Eye (tissue), 1 donor: ENCODE measurements around the gene XRCC3.
A peak's percentile ranks its signal among the peaks of the same experiment; 100 is the strongest.
"Not testable (repeated sequence)": the region's sequence is repeated elsewhere in the genome, so short reads cannot be mapped to it uniquely, and the experiment has no call there.

Experiments
- DNase-seq: peaks from one replicate; pipeline ENCODE4 v3.0.0-alpha.2; 2015

The XRCC3 gene

GRCh38 chr14:103692159-103692558, 23.1 kb downstream of the XRCC3 start:
- DNase-seq: no peak

GRCh38 chr14:103691655-103692054, 23.6 kb downstream of the XRCC3 start:
- DNase-seq: not testable (repeated sequence)

- DNase-seq: no peak
Measured at GRCh38 chr14:103690332-103690731, 24.9 kb downstream of the XRCC3 start.

DNA sequence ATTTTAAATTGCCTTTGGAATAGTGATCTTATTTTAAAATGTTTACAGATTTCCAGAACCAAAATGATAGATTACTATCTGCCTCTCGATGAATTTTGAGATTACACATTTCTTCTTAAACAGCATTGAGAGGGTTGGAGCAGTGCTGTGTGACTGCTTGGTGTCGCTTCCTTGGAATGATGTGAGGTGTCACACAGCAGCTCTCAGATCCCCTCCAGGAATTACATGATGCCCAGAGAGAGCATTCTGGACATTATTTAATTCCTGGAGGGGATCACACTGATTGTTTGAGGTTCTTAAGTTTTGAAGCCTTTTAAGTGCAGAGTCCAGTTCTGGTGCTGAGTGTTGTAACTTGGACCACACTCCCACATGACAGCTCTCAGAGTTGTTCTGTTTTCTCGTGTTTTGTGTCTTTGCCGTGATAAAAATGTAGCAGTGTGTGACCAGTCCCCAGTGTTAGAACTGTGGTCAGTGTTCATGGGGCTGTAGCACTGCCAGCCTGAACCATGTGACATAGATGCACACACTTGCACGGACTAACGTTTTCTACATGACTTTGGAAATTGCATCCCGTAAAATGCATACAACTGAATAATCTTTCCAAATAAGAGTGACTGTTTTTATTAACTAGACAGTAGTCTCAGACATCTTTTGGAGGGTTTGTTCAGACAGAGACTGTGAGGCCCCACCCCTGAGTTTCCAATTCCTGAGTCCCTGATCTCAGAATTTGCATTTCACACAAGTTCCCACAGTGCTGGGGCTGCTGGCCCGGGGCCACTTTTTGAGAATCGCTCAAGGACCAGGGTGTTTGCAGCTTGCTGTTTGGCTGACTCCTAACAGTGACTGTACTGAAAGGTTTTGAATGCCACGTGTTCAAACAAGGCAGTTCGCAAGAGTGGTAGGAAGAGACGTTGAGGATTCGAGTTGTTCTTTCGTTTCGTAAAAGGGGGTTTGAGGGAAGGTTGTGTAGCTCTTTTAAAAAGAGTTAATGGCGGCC, 26.0 kb downstream of the XRCC3 start:
- no peak for DNase-seq

- no peak for DNase-seq
Measured at GRCh38 chr14:103688441-103688840, 26.8 kb downstream of the XRCC3 start.

DNA sequence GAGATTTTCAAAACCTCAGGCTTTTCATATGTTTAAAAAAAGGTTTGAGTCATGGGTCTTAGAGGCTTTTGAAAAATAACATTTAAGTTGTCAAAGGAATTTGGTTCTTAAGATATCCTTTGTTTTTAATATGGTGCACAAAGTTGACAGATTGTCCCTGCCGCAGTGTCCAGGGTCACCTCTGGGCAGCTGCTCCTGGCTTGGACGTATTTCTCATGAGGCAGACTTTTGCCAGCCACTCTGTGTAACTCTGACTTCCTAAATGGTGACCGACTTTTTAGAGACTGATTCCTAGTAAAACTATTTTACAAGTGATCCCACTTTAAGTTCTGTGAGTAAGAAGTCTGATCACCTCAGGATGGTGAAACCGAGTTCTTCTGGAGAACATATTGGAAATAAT, 27.5 kb downstream of the XRCC3 start:
- no peak for DNase-seq

GRCh38 chr14:103686831-103687485, 28.3 kb downstream of the XRCC3 start:
- no peak for DNase-seq

DNA sequence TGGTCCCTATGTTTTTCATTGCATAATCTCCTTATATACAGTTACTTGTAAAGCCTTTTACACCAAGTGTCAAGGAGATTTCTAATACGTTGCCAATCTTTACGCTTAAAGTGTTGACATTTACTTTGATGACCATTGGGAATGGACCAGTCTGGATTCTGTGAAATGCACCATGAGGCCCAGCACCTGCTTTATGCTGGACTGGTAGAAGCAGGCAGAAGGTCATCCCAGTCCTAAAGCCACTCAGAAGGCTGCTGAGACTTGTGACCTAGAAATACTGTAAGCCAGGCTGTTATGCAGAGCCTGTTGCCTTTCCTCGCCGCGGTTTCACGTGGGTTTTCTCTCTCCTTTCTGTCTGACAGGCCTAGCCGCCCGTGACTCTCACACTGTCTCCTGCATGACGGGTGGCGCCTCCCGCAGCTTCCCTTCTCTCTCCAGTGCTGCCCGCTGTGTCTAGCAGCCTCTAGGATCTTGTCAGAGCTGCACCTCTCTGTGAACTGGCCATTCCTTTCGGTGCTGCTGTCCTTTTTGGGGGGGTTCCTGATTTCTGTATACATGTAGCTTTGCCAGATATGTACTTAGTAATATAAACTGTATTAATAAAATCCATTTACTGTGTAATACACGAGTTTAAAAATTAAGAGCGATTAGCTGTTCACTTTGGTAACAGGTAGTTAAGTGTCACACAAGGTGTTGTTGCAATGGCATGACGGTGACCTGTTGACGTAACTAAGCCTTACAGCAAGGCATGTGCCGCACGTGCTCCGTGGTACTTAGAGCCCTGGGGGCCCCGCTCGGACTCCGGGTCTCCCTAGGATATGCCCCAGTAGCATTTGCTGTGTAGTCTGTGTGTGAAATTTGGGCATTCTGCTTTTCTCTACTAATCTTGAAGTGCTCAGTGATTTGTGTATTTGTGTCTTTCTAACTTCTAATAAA, 29.7 kb downstream of the XRCC3 start:
- no peak for DNase-seq

DNA sequence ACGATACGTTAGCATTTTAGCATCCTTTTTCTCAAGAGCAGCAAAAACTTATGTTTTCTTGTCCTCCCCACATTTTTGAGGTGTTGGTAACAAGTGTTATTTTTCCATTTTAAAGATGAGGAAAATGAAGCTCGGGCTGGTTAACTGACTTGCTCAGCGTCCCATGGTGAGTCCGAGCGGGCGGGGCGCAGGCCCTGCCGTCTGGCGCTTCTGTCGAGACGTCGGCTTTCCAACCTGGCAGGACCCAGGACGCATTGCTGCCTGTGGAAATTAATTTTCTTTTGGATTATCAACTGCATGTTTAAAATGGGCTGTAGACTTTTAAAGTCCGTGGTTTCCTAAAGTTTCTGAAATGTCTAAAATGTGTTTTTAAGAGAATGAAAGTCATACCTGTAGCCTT, 30.4 kb downstream of the XRCC3 start:
- DNase-seq: no peak

DNA sequence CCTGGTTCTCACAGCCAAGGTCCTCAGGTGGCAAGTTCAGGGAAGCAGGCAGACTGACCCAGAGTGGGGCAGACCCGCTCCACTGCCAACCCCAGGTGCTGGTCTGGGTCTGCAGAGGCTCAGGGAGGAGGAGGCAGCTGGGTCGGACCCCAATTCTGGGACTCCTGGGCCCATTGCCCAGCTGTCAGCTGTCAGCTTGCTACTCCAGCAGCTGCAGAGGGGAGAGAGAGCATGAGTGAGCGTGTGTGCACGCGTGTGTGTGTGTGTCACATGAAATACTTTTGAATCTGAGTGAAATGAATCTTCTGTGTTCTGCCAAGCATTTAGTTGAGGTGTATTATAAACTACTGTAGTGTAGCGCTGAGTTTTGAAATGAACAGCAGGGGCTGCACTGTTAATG, 30.8 kb downstream of the XRCC3 start:
- DNase-seq: no peak

DNA sequence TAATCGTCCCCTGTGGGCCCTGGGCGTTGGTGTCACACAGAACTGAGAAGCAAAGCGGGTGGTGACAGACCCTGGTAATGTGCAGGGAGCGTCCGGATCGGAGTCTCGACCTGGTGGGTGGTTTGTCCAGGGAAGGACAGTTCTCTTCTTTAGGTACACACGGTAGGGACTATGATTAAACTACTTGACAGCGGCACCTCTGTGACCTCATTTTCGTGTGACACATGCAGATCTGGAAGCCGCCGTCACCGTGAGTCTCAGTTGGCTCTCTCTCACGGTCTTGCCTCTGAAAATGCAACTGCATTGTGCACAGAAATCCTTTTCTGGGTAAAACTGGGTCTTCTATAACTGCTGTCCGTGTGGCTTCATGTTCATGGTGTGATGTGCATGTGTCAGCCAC, 32.1 kb downstream of the XRCC3 start:
- DNase-seq: no peak

DNA sequence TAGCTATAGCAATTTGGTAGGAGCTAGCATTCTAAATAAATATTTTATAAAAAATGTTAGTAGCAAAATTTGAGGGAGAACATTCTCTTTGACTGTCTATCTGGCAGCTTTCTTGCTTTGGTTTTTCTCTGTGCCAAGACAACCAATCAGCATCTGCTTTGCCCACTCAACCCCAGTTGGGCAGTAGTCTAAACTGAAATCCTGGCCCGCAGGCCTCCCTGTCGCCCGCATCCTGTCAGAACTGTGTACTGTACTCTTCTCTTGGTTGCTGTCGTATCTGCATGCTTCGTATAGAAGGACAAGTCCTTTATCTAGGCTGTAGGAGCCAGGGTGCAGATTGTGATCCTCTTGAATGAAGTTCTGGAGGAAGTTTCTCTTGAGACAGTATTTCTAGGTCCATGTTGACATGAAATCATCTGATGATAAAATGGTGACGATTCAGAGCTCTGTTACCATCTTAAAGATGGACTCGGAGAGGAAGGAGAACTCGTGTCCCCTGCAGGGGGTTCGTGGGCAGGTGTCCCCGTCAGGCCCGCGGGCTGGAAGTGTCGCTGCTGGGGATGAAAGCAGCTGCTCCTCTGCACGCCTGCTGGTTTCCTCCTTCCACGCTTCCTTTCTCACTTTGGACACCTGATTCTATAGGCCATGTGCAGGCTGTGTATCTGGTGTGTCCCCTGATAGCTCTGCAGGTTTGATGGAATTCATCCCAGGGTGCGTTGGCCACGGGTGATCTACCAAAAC, 34.6 kb downstream of the XRCC3 start:
- DNase-seq: no peak

GRCh38 chr14:103679351-103679750, 35.9 kb downstream of the XRCC3 start:
- DNase-seq: peak; percentile 30

GRCh38 chr14:103676881-103677675, 38.2 kb downstream of the XRCC3 start:
- no peak for DNase-seq

DNA sequence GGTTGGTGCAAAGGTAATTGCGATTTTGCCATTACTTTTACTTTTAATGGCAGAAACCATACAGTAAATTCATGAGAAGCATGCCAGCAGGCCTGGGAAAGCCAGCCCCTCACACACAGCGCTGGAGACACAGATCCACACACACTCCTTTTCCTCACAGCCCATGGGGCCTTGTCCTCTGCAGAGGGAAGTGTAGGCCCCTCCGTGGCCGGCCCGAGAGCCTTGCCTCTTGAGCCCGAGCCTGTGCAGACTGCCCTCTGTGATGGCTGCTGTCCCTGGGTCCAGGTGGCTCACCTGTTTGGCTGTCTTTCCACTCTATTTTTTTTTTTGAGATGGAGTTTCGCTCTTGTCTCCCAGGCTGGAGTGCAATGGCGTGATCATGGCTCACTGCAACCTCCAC, 39.3 kb downstream of the XRCC3 start:
- no peak for DNase-seq

DNA sequence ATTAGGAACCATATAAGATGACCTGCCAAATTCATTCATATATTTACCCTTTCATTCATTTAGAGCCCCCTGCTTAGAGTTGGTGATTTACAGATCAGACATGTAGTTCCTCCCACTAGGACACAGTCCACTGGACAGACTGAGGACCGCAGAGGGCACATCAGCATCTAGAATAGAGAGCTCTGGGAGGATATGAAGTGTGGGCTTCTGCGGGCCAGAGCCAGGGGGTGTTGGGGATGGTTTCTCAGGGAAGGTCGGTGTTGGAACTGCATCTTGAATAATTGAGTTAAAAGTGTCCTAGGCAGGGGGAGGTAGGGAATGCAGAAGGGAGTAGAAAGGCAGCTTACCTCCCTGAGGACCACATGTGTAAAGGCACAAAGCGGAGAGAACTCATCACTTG, 43.3 kb downstream of the XRCC3 start:
- DNase-seq: no peak

DNA sequence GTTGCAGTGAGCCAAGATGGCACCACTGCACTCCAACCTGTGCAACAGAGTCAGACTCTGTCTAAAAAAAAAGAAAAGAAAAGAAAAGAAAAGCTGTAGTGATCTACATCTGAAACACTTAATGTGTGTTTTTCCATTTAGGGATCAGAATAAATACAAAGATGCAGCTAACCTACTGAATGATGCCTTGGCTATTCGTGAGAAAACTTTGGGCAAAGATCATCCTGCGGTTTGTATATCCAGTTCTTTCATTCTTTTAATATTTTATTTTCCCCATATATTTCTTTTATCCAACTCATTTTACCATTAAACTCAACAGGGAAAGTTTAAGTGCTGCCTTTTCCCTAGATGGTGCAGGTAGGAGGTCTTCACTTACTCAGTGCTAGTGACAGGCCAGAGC, 45.9 kb downstream of the XRCC3 start:
- no peak for DNase-seq

DNA sequence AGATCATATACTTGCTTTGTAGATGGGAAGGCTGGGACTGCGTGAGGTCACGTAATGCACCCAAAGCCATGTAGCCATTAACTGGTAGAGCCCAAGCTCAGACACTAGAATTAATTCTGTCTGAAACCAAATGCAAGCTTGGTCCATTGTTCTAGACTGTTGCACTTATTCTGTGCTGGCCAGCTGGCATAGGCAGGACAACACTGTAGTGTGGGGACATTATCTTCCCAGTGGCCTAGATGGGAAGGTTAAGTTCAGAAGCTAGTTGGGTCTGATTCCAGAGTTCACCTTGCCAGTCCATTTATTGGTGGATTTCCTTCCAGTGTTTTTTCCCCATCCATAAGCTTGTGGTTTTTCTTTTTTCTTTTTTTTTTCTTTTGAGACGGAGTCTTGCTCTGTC, 47.1 kb downstream of the XRCC3 start:
- DNase-seq: no peak

DNA sequence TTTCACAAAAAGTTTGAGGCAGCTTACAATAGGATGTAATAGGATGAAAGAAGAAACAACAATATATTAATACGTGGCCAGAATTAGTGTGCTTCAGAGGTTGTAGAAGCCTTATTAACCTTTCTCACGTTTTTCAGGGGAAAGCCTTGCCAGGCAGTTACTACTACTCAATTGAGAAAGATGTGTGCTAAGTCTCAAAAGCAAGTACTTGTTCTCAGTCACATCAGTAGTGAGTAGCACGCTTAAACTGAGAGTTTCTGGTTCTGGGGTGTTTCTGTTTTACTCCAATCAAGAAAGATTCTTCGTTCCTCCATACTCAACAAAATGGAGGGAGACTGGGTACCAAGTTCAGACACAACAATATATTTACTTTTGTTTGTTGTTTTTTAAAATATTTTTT, 47.6 kb downstream of the XRCC3 start:
- DNase-seq: no peak

GRCh38 chr14:103663506-103663905, 51.7 kb downstream of the XRCC3 start:
- DNase-seq: no peak

DNA sequence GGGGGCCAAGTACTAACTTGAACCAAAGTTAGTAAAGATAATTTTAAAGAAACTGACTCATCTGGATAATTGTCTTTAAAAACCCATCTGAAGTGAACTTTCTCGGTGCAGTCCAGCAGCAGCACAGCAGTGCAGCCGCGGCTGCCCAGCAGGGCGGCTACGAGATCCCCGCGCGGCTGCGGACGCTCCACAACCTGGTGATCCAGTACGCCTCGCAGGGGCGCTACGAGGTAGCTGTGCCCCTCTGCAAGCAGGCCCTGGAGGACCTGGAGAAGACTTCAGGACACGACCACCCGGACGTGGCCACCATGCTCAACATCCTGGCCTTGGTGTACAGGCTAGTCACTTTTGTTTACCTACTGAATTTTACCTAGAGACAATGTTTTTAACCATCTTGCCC, 52.7 kb downstream of the XRCC3 start:
- DNase-seq: no peak

GRCh38 chr14:103662029-103662428, 53.2 kb downstream of the XRCC3 start:
- no peak for DNase-seq
